Forelimb muscle (tissue), 1 donor: Measurements from ENCODE around the gene YWHAH. TPM values are rescaled to one million over a fixed set of nuclear protein-coding genes. Genes with fewer than 3 reads are reported as not detected.

Experiments used
- DNase-seq: peaks from one replicate; pipeline ENCODE4 v3.0.0-alpha.2; 2013; ENCODE audit warnings: low read depth
- polyA plus RNA-seq: library from polyadenylated mRNA; unstranded; fragments of 120-200 nt; gene quantifications from one replicate; pipeline ENCODE4 v1.2.1, GENCODE V29; 2013; ENCODE audit not compliant: insufficient read length

Gene YWHAH
- 88.6 TPM for polyA plus RNA-seq

- peak; percentile 78 for DNase-seq
These were observed at the start of gene YWHAH for GRCh38 chr22:31943978-31944699. YWHAH (plus strand) TSS chr22:31944535; CDS start chr22:31944734, 199 bp downstream.

DNA sequence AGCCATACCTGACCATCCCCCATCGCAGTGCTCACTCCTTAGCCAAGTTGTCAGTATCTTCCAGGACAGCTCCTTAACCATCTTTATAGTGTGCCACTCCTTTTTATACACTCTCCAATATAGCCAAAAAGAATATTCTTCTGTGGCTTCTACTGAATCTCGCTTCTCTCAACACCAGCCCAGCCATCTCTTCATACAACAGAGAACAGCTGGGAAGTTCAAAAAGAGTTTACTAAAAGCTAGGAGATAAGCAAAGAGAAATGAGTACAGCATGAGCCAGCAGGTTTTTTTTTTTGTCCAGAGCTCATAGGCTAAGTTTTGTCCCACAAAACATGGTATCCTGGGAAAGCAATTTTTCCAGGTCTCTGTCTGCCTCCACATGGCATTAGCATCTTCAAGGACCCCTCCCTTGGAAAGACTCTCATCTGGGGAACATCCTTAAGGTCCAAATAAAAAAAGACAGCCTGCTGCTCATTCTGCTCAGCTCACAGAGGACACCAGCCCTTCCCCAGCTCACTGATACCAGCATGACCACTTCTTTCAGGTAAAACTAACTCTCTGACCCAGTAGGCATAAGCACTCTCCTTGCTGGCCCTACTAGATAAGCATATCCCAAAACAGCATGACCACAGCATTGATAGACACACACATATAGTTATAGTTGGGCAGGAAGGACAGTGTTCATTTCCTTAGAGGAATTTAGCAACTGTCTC is 48.8 kb upstream of the YWHAH start:
- DNase-seq: no peak

GRCh38 chr22:31896472-31896871 is 47.9 kb upstream of the YWHAH start:
- no peak for DNase-seq

DNA sequence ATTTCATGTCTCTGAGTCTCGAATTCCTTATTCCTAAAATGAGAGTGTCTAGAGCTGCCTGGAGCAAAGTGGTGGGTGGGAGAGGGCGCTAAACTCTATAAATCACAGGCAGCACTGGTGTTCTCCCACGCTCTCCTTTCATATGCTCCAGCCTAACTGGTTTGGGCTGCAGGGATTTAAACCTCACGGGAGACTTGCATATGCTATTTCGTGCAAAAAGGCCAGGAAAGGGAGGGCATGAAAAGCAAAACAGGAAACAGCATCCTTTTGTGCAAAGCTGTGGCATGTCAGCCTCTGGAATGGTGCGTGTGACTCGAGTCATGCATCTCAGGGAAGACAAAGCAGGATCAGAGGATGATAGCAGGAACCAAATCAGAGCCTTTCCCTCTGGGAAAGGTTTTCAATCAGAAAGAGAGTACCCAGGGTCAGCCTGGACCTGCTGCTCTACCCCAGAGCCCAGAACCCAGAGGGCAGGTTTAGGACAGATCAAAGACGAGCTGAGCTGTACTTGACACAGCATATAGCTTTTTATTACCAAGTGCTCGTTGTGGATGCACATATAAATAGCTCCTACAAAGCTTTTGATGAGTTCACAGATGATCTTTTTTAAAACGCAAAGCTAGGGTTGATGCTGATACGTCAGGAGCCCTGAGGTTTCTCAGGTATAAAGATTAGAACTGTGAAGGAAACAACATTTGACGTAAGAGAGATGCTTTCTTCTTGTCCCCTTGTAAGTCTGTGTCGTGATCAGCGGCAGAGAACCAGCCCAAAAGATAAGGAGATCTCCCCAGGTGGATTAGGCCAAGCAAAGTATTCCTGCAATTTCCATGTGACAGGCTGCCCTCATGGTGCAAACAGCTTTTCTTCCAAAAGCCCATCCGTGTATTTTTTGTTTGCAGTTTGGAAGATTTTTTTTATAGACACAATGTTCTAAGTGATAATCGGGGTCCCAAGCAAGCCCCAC is 46.2 kb upstream of the YWHAH start:
- DNase-seq: no peak

GRCh38 chr22:31898926-31899325 is 45.4 kb upstream of the YWHAH start:
- DNase-seq: no peak

DNA sequence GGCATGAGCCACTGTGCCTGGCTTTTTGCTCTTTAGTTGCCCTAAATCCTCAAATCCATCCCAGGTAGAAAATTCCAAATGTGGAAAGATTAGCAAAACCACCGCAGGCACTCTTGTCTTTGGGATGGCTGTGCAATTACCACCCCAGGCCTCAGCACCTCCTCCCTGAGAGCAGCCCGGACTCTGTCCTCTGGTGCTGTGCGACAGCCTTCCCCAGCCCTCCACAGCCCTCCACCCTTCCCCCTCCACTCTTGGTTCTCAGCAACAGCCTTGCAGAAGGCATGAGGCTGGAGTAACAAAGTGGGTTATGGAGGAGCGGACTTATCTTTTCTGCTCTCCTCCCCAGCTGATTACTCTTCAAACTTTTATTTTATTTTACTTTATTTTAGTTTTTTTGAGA is 44.7 kb upstream of the YWHAH start:
- no peak for DNase-seq

- no peak for DNase-seq
These were observed 42.8 kb upstream of the YWHAH start for GRCh38 chr22:31901388-31902137.

DNA sequence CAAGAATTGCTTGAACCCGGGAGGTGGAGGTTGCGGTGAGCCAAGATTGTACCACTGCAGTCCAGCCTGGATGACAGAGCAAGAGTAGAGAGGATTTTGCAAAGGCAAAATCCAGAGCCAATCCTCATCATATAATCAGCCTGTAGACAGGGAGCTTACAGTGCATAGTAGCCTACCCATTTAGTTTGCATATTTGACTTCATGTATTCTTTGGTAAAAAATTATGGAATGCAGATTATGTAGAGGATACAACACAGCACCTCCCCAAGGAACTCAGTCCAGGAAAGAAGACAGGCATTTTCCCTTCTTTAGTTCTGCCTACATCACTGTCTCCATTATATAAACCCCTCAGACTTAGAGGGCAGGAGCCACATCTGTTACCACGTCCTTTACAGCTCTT is 39.7 kb upstream of the YWHAH start:
- DNase-seq: no peak

DNA sequence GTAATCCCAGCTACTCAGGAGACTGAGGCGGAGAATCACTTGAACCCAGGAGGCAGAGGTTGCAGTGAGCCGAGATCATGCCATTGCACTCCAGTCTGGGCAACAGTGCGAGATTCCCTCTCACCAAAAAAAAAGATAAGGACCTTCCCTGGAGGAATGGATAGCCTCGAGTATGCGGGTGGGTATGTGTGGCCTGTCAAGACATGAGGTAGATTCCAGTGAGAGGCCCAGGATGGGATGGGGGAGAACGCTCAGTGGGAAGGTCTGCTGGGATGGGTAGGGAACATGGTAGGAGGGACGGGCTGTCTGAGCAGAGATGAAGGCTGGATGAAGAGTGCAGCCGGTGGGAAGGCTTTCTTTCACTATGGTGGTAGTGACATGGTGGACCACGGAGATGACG is 39.0 kb upstream of the YWHAH start:
- no peak for DNase-seq

- DNase-seq: no peak
These were observed 38.2 kb upstream of the YWHAH start for GRCh38 chr22:31906086-31906485.

DNA sequence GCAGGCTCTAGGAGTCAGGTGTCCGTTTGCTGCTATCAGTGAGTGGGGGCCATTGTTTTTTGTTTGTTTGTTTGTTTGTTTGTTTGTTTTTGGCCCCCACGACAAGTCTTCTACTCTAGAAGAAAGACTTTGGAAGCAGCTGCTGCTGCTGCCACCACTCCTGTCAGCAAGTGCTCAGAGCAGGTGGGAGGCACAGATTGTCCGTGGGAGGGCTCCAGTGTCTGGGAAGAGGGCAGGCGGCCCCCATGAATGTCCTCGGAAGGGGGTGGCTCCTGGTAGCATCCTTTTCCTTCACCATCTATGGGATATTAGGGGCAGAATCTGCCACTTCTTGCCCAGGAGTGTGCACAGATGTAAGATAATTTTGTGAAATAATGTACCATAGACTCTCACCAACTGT is 37.8 kb upstream of the YWHAH start:
- DNase-seq: no peak

- DNase-seq: no peak
These were observed 34.4 kb upstream of the YWHAH start for GRCh38 chr22:31909977-31910376.

- DNase-seq: no peak
These were observed 32.5 kb upstream of the YWHAH start for GRCh38 chr22:31911565-31912406.

- DNase-seq: no peak
These were observed 32.0 kb upstream of the YWHAH start for GRCh38 chr22:31912407-31912743.

- no peak for DNase-seq
These were observed 28.7 kb upstream of the YWHAH start for GRCh38 chr22:31915586-31915985.

GRCh38 chr22:31917227-31917921 is 27.0 kb upstream of the YWHAH start:
- no peak for DNase-seq

GRCh38 chr22:31919730-31920129 is 24.6 kb upstream of the YWHAH start:
- DNase-seq: no peak

GRCh38 chr22:31920306-31920705 is 24.0 kb upstream of the YWHAH start:
- no peak for DNase-seq

DNA sequence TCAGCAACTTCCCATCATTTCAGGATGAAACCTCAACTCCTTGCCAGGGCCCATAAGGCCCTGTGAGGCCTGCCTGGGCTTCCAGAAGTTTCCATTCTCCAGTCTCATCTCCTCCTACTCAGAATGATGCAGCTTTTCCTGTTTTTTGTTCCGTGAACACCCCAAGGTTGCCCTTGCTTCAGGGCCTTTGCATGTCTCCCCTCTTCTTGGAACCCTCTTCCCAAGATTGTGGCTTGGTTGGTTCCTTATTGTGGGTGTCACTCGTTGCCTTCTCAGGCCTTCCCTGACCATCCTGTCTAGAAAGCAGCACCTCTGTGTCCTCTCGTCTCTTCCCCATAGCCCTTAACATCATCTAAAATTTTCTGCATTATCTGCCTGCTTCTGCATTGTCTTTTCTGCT is 23.2 kb upstream of the YWHAH start:
- DNase-seq: no peak

GRCh38 chr22:31922534-31922933 is 21.8 kb upstream of the YWHAH start:
- DNase-seq: no peak
